ENCODE data around the gene PRTG. TPM values are rescaled to one million over a fixed set of nuclear protein-coding genes. Genes with fewer than 3 reads are reported as not detected.

The PRTG gene
- polyA plus RNA-seq, 1 of the 3 experiments (the other 2 are of a cell fraction), result 3.0 TPM

GRCh38 chr15:55750706-55751105 lies 7.8 kb upstream of the PRTG start:
- no peak for TF ChIP-seq CTCF (IDR thresholded peaks at IDR 0.05)
- no peak for TF ChIP-seq USF1 (IDR thresholded peaks at IDR 0.05; ENCODE audit: borderline replicate concordance, low read depth)
- no peak for TF ChIP-seq MXI1 (IDR thresholded peaks at IDR 0.05; ENCODE audit: low read depth, low read length)
- TF ChIP-seq RXRA (IDR thresholded peaks at IDR 0.05; ENCODE audit: borderline replicate concordance, low read depth), result no peak
- TF ChIP-seq RCOR1 (IDR thresholded peaks at IDR 0.05; ENCODE audit: low read length), result no peak
- TF ChIP-seq RAD21 (IDR thresholded peaks at IDR 0.05; ENCODE audit: low read length), result no peak
- no peak for TF ChIP-seq USF2 (IDR thresholded peaks at IDR 0.05; ENCODE audit: borderline replicate concordance, low read depth, low read length)
- TF ChIP-seq POLR2AphosphoS5 (IDR thresholded peaks at IDR 0.05; ENCODE audit: low read depth, low read length), result no peak
- TF ChIP-seq YY1 (IDR thresholded peaks at IDR 0.05; ENCODE audit: low read depth), result no peak
- no peak for TF ChIP-seq TCF12 (IDR thresholded peaks at IDR 0.05)
- no peak for TF ChIP-seq ELF1 (IDR thresholded peaks at IDR 0.05)
- TF ChIP-seq MEF2A (IDR thresholded peaks at IDR 0.05; ENCODE audit: borderline replicate concordance, low read depth), result no peak
- TF ChIP-seq FOXM1 (IDR thresholded peaks at IDR 0.05; ENCODE audit: low read depth), result no peak
- no peak for TF ChIP-seq TAF1 (IDR thresholded peaks at IDR 0.05; ENCODE audit: borderline replicate concordance, low read depth, low read length)
- TF ChIP-seq SIN3A (IDR thresholded peaks at IDR 0.05; ENCODE audit: borderline replicate concordance, low read depth, low read length), result no peak
- TF ChIP-seq NFIC (IDR thresholded peaks at IDR 0.05; ENCODE audit: borderline replicate concordance), result no peak
- TF ChIP-seq CHD2 (IDR thresholded peaks at IDR 0.05; ENCODE audit: low read length, partially characterized antibody), result no peak
- no peak for TF ChIP-seq RFX5 (IDR thresholded peaks at IDR 0.05; ENCODE audit: low read length)
- TF ChIP-seq GATA2 (CRISPR knock-in tag; IDR thresholded peaks at IDR 0.05), result no peak
- TF ChIP-seq NRF1 (IDR thresholded peaks at IDR 0.05; ENCODE audit: low read depth, low read length), result no peak
- ChIA-PET CTCF (interaction anchor here (0.6 to 3.8 kb wide), 4 partner anchors 24 to 100 kb away, joined by 3 to 16 read pairs (median 6); no protein-coding TSS in a partner anchor), POLR2A (no interaction called here)
- Histone ChIP-seq H3K9me2 (no peaks in the 10 kb centered on the region), H3K4me2 (no peak overlapping the region), H2AFZ (ENCODE audit: low read depth) (no peak overlapping the region), H3K36me3 (replicated peaks in 1 of 2; ENCODE audit: control insufficient read depth in 1 of 2, insufficient read depth in 2 of 2, low read length in 1 of 2) (no peaks in the 10 kb centered on the region), H3K27me3 (ENCODE audit: insufficient read depth) (no peaks in the 10 kb centered on the region), H3K9me3 (no peaks in the 10 kb centered on the region), H3K79me2 (ENCODE audit: insufficient read depth) (no peaks in the 10 kb centered on the region), H3F3A (replicated peaks; ENCODE audit: insufficient read depth) (no peaks in the 10 kb centered on the region), H3K27ac (ENCODE audit: low read depth in 2 of 2, low read length in 1 of 2) (no peak overlapping the region), H3K4me1 (ENCODE audit: control insufficient read depth in 1 of 2, insufficient read depth in 2 of 2, low read depth in 1 of 2, low read length in 1 of 2) (no peaks in the 10 kb centered on the region), H3K4me3 (ENCODE audit: low read depth in 2 of 2, low read length in 1 of 2) (no peak overlapping the region), H3K9ac (no peak overlapping the region), H4K20me1 (ENCODE audit: insufficient read depth) (no peaks in the 10 kb centered on the region)
- no peak for DNase-seq
- WGBS (ENCODE audit: low lambda C conversion rate), result 86% methylated on average over 2 of the region's 2 CpGs

All from SK-N-SH (cell line).